ENCODE measurements around the gene POLR2I. TPM values are rescaled to one million over a fixed set of nuclear protein-coding genes. Genes with fewer than 3 reads are reported as not detected.

The POLR2I gene
- total and polyA plus RNA-seq, 3 donors from 2014 or later = 106 to 307 (median 116) TPM

DNA sequence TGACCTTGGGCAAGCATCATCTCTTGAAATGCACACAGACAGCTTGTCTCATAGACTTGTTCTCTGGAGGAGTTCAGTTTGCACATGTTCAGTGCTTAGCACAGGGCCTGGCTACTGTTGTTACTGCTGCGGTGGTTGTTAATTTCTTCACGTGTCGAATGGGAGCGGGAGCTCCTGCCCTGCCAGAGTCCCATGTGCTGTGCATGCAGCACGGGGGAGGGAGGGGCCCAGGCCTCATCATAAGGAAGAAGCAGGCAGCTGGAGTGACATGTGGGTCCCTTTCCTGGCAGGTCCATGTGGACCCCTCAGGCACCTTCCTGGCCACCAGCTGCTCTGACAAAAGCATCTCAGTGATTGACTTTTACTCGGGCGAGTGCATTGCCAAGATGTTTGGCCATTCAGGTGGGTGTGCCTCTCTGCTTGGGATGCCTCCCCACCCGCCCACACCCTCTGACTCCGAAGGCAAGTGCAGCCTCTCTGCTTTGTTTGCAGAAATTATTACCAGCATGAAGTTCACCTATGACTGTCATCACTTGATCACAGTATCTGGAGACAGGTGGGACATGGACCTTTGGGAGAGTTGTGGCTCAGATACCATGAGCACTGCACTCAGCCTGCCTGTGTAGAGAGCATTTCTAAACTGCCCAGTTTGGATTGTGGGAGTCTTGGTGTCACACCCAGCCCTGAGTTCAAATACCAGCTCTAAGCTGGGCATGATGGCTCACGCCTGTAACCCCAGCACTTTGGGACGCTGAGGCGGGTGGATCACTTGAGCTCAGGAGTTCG is 23.6 kb downstream of the POLR2I start:
- H3K36me3 ChIP-seq (ENCODE audit: low read depth, missing control alignments) = no peaks in the 10 kb centered on the region
- H3K27me3 ChIP-seq = no peaks in the 10 kb centered on the region
- H3K4me1 ChIP-seq = no peaks in the 10 kb centered on the region
- intact Hi-C loops (cut with DNase I; ENCODE audit: low total_unique reads) = no loop called here
- TF ChIP-seq, protein P1, sequence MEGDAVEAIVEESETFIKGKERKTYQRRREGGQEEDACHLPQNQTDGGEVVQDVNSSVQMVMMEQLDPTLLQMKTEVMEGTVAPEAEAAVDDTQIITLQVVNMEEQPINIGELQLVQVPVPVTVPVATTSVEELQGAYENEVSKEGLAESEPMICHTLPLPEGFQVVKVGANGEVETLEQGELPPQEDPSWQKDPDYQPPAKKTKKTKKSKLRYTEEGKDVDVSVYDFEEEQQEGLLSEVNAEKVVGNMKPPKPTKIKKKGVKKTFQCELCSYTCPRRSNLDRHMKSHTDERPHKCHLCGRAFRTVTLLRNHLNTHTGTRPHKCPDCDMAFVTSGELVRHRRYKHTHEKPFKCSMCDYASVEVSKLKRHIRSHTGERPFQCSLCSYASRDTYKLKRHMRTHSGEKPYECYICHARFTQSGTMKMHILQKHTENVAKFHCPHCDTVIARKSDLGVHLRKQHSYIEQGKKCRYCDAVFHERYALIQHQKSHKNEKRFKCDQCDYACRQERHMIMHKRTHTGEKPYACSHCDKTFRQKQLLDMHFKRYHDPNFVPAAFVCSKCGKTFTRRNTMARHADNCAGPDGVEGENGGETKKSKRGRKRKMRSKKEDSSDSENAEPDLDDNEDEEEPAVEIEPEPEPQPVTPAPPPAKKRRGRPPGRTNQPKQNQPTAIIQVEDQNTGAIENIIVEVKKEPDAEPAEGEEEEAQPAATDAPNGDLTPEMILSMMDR (IDR thresholded peaks at IDR 0.05) = no peak
- TF ChIP-seq POLR2A (IDR thresholded peaks at IDR 0.05) = no peak
- DNase-seq = no peak
- H3K27ac ChIP-seq = no peak overlapping the region
- H3K4me3 ChIP-seq = no peak overlapping the region
- 79 to 83% methylated on average over 10 to 13 of the region's 13 CpGs for WGBS, 2 donors
- no peaks in the 10 kb centered on the region for H3K9me3 ChIP-seq

DNA sequence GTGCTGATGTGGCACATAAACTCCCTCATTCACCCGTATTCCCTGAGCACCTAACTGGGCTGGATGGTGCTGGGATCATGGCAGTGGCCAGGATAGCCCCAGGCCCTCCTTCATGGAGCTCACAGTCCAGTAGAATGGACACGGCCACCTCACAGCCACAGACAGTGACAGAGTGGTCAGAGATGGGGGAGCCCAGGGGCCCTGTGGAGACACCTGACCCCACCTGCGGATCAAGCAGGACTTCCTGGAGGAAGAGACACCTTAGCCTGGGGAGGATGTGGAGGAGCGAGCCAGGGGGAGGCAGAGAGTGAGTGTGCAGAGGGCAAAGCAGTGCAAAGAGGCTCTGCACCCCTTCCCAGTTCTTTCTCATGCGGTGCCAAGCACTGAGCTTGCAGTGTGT is 24.8 kb downstream of the POLR2I start:
- Histone ChIP-seq H3K36me3 (ENCODE audit: low read depth, missing control alignments) (no peaks in the 10 kb centered on the region), H3K4me1 (no peaks in the 10 kb centered on the region), H3K9me3 (no peaks in the 10 kb centered on the region), H3K4me3 (no peak overlapping the region), H3K27me3 (no peaks in the 10 kb centered on the region), H3K27ac (no peak overlapping the region)
- TF ChIP-seq, protein P1 (IDR thresholded peaks at IDR 0.05) = no peak
- no peak for TF ChIP-seq POLR2A (IDR thresholded peaks at IDR 0.05)
- WGBS, 2 donors = 94 to 99% methylated on average over 4 to 5 of the region's 5 CpGs
- DNase-seq = no peak
- intact Hi-C loops (cut with DNase I; ENCODE audit: low total_unique reads) = no loop called here

DNA sequence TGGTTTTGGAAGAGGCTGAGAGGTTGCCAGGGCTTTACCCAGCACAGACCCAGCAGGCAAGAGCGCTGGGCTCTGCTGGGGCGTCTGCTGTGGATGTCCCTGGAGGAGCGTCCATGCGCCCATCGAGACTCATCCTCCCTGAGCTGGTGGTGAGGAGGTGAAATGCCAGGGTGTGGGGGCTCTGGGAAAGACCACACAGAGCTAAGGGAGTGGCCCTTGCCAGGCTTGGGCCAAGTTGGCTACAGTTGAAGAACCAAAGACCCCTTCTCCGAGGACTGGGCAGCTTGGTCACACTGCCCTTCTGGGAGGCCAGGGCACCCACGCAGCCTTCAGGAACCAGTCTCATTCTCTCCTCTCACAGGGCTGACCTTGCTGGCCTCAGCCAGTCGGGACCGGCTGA is 28.3 kb downstream of the POLR2I start:
- H3K27me3 ChIP-seq = no peaks in the 10 kb centered on the region
- peaks cover 4% of the 10 kb centered on the region for H3K36me3 ChIP-seq (ENCODE audit: low read depth, missing control alignments)
- DNase-seq = no peak
- no peaks in the 10 kb centered on the region for H3K9me3 ChIP-seq
- 87 to 95% methylated on average over 9 of the region's 9 CpGs for WGBS, 2 donors
- no peak overlapping the region for H3K27ac ChIP-seq
- TF ChIP-seq, protein P1 (IDR thresholded peaks at IDR 0.05) = no peak
- TF ChIP-seq POLR2A (IDR thresholded peaks at IDR 0.05) = no peak
- intact Hi-C loops (cut with DNase I; ENCODE audit: low total_unique reads) = no loop called here
- no peak overlapping the region for H3K4me3 ChIP-seq
- no peaks in the 10 kb centered on the region for H3K4me1 ChIP-seq

DNA sequence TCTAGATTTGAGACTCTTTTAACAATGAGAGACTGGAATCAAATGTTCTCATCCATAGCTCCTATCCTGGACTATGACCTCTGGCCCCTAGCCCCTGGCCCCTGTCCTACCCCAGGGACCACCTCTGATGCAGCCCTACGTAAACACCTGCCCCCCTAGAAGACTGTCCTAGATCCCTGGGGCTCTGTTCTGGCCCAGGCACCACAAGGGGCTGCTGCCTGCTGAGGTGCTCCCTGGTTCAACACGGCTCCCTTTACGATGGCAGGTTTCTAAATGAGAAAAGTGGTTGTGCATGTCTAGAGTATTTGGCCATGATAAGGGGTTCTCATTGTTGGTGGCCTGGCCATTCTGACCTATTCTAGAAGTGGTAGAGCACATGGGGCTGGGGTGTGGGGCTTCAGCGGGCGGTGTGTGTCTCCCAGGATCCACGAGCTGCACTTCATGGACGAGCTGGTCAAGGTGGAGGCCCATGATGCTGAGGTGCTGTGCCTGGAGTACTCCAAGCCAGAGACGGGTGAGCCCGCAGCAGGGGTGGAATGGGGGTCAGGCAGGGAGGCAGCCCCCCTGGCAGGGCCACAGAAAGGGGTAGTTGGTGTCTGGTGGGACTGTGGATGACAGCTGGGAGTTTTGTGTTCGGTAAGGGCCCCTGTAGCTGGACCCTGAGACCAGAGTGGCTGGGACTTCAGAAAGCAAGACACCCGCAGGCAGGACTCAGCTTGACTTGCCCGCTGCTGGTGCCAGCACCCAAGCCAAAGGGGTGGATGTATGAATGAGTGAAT is 30.3 kb downstream of the POLR2I start:
- no peaks in the 10 kb centered on the region for H3K4me1 ChIP-seq
- peaks cover 4% of the 10 kb centered on the region for H3K36me3 ChIP-seq (ENCODE audit: low read depth, missing control alignments)
- no peak for DNase-seq
- 97 to 99% methylated on average over 6 to 12 of the region's 12 CpGs for WGBS, 2 donors
- no peaks in the 10 kb centered on the region for H3K27me3 ChIP-seq
- no peak for TF ChIP-seq POLR2A (IDR thresholded peaks at IDR 0.05)
- no peaks in the 10 kb centered on the region for H3K9me3 ChIP-seq
- intact Hi-C loops (cut with DNase I; ENCODE audit: low total_unique reads) = no loop called here
- H3K4me3 ChIP-seq = no peak overlapping the region
- H3K27ac ChIP-seq = no peak overlapping the region

DNA sequence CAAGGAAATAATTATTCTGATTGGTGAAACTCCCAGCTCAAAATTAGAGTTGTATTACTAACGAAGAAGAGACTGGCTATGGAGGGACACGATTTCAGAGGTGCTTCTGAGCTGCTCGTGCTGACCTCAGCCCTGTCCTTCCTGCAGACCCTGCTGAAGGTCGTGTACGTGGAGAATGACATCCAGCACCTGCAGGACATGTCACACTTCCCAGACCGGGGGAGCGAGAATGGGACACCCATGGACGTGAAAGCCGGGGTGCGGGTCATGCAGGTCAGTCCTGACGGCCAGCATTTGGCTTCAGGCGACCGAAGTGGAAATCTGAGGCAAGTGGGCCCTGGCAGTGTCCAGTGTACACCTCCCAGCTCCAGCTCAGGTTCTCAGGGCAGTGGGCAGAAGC is 31.8 kb downstream of the POLR2I start:
- 90 to 92% methylated on average over 13 of the region's 13 CpGs for WGBS, 2 donors

More for the DNA sequence above, 31.8 kb downstream of the POLR2I start:
- Histone ChIP-seq H3K36me3 (ENCODE audit: low read depth, missing control alignments) (peaks cover 4% of the 10 kb centered on the region), H3K27ac (no peak overlapping the region), H3K4me1 (no peaks in the 10 kb centered on the region), H3K4me3 (no peak overlapping the region), H3K9me3 (no peaks in the 10 kb centered on the region), H3K27me3 (no peaks in the 10 kb centered on the region)
- intact Hi-C loops (cut with DNase I; ENCODE audit: low total_unique reads) = no loop called here
- no peak for TF ChIP-seq POLR2A (IDR thresholded peaks at IDR 0.05)
- DNase-seq = no peak

All from testis (tissue), 3 donors.